ENCODE results near the gene FNBP1L.
"Not testable (repeated sequence)": the region's sequence is repeated elsewhere in the genome, so short reads cannot be mapped to it uniquely, and the experiment has no call there.

Gene FNBP1L

GRCh38 chr1:93446837-93447451, 974 bp upstream of the FNBP1L start:
- DNase-seq: no peak

- no peak for DNase-seq
Measured at GRCh38 chr1:93448292-93448982, 519 bp downstream of the FNBP1L start.

- DNase-seq: no peak
Measured at GRCh38 chr1:93448983-93449804, 1.3 kb downstream of the FNBP1L start.

- DNase-seq: no peak
Measured at GRCh38 chr1:93450321-93450720, 2.4 kb downstream of the FNBP1L start.

DNA sequence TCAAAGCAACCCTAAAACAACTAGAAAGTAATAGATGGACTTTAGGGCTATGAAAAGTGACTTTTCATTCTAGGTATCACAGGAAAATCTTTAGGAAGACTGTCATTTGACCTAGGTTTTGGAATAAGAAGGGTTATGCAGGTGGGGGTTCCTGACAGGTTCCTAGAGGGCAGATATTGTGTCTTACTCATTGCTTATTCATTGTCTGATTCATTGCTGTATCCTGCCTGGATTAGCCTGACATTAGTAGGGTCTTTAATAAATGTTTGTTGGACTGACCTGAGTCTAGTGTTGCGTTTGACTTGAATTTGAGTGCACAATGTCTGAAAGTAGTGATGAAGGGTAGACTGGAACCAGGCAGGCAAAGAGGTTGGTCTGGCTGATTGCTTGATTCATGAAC, 6.0 kb downstream of the FNBP1L start:
- DNase-seq: no peak

DNA sequence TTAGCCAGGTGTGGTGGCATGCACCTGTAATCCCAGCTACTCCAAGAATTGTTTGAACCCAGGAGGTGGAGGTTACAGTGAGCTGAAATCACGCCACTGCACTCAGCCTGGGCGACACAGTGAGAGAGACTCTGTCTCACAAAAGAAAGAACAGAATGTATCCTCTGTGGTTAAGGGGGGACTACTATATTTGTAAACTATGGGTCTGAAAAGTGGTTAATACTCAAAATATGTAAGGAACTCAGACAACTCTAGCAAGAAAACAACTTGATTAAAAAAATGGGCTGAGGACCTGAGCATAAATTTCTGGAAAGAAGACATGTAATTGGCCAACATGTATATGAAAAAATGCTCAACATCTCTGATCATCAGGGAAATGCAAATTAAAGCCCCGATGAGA, 11.2 kb downstream of the FNBP1L start:
- DNase-seq: no peak

- no peak for DNase-seq
Measured at GRCh38 chr1:93461236-93461635, 13.3 kb downstream of the FNBP1L start.

- DNase-seq: no peak
Measured at GRCh38 chr1:93463960-93464359, 16.0 kb downstream of the FNBP1L start.

DNA sequence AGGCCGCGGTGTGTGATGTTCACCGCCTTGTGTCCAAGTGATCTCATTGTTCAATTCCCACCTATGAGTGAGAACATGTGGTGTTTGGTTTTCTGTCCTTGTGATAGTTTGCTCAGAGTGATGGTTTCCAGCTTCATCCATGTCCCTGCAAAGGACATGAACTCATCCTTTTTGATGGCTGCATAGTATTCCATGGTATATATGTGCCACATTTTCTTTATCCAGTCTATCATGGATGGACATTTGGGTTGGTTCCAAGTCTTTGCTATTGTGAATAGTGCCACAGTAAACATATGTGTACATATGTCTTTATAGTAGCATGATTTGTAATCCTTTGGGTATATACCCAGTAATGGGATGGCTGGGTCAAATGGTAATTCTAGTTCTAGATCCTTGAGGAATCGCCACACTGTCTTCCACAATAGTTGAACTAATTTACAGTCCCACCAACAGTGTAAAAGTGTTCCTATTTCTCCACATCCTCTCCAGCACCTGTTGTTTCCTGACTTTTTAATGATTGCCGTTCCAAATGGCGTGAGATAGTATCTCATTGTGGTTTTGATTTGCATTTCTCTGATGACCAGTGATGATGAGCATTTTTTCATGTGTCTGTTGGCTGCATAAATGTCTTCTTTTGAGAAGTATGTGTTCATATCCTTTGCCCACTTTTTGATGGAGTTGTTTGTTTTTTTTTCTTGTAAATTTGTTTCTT, 17.6 kb downstream of the FNBP1L start:
- DNase-seq: not testable (repeated sequence)

- DNase-seq: no peak
Measured at GRCh38 chr1:93467606-93468005, 19.7 kb downstream of the FNBP1L start.

- DNase-seq: no peak
Measured at GRCh38 chr1:93468662-93469061, 20.7 kb downstream of the FNBP1L start.

GRCh38 chr1:93469223-93469622, 21.3 kb downstream of the FNBP1L start:
- DNase-seq: not testable (repeated sequence)

DNA sequence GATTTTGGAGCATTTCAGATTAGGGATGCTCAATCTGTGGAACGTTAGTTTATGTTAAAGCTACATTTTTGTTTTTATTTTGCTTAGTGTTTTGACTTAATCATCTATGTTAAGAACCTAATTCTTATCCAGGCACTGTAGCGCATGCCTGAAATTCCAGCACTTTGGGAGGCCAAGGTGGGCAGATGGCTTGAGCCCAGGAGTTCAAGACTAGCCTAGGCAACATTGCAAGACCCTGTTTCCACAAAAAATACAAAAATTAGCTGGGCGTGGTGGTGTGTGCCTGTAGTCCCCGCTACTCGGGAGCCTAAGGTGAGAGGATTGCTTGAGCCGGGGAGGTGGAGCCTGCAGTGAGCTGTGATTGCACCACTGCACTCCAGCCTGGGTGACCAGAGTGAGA, 23.4 kb downstream of the FNBP1L start:
- no peak for DNase-seq

DNA sequence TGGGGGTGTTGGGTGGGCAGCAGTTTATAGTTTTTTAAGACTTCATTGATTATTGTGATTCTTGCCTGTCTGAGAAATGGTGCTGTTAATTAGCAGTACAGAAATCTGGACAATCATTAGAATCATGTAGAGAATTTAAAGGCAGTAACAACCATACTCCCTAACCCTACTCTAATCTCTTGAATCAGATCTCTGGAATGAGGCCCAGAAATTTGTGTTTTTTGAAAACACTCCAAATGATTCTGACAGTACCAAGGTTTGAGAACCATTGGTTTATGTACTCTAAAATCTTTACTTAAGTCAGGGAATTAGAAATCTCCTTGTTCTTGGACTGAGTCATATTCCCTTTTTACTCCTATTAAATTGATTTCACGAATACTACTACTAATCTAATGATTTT, 24.0 kb downstream of the FNBP1L start:
- no peak for DNase-seq

DNA sequence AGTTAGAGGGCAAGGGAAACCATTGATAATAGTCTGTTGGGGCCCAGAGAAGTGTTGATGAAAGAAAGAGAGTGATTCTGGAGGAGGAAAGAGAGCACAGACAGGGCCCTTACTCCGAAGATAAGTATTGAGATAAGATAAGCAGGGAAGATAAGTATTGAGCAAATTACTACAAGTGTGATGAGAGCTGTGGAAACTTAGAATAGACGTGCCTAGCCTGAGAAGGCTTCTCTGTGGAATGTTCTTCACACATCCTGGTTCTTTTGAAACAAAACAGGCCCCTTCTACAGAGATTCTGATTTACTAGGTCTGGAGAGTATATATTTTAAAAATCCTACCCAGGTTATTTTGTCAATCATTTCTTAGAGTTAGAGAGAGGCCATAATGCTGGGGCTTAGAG, 26.4 kb downstream of the FNBP1L start:
- no peak for DNase-seq

- DNase-seq: no peak
Measured at GRCh38 chr1:93475681-93476080, 27.8 kb downstream of the FNBP1L start.

- DNase-seq: not testable (repeated sequence)
Measured at GRCh38 chr1:93479133-93479745, 31.3 kb downstream of the FNBP1L start.

DNA sequence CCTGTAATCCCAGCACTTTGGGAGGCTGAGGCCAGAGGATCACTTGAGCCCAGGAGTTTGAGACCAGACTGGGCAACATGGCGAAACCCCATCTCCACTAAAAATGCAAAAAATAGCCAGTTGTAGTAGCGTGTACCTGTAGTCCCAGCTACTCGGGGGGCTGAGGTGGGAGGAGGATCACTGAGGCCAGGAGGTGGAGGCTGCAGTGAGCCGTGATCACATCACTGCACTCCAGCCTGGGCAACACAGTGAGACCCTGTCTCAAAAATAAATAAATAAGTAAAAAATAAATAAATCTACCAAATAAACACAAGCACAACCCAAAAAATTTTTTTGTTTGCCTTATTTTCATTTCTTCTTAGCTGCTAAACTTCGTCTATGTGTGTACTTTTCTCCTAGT, 34.0 kb downstream of the FNBP1L start:
- DNase-seq: not testable (repeated sequence)

GRCh38 chr1:93483200-93483599, 35.3 kb downstream of the FNBP1L start:
- DNase-seq: no peak

GRCh38 chr1:93483606-93484005, 35.7 kb downstream of the FNBP1L start:
- no peak for DNase-seq

DNA sequence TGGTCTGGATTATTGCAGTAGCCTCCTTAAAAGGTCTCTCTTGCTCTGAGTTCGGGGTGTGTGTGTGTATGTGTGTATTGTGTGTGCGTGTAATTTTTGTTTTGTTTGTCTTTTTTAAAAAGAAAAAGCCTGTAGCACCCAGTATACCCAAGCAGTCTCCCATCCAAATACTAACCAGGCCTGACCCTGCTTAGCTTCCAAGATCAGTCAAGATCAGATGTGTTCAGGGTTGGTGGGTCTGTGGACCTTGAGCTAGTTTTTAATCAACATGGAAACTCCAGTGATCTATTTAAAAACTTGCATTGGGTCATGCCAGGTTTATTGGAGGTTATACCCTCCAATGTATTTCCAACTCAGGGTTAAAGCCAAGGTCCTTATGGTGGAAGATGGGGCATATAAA, 40.3 kb downstream of the FNBP1L start:
- DNase-seq: no peak

DNA sequence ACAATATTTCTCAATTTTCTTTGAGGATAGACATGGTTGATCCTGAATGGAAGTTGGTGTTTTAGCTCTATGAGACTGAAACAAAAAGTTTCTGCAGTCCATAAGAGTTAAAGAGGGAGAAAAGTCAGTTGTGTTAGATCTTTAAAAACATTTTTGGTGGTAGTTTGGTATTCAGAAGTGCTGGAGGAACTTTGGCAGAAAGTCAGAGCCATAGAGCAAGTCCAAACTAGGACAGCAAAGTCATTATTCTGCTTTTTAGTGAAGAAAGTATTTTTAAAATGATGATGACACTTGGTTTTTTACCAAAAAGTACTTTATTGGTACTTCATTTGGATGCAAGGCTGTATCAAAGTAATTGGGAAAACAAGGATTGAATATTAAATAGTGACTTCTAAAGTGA, 41.8 kb downstream of the FNBP1L start:
- DNase-seq: no peak

GRCh38 chr1:93490357-93490756, 42.4 kb downstream of the FNBP1L start:
- no peak for DNase-seq
